Measurements from ENCODE around the gene SPO11.

SPO11 gene

DNA sequence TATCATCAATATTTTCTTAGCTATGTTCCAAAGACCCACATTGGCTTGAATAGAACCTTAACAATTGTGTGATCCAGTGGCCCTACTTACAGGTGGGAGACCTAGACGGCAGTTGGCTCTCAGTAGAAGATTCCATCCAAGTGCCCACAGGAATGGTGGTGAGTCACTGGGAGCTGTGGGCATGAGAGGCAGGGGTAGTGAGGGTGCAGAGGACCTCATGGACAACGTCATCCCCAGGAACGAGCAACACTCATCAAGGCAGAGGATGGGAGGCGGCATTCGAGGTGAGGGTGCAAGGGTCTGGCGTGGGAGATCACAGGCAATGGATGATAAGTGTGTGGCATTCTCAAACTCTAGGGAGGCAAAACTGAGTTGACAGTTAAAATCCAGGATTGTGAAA is 17.5 kb upstream of the SPO11 start:
- DNase-seq: no peak

DNA sequence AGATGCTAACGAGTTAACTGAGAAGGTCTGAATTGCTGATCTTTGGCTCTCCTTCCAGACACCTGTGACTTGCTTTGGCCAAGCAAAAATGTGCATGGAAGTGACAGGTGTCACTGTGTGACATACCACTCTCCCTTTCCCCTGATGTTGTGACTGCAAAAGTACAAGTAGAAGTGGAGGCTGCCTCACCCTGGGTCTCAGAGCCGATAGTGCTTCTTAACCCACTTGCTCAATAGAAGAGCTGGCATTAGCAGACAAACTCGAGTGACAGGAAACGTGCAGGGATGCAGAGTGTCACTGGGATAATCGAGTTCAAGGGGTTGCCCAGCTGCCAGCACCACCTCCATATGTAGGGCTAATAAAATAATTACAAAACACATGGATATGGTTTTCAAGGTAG is 16.4 kb upstream of the SPO11 start:
- no peak for DNase-seq

DNA sequence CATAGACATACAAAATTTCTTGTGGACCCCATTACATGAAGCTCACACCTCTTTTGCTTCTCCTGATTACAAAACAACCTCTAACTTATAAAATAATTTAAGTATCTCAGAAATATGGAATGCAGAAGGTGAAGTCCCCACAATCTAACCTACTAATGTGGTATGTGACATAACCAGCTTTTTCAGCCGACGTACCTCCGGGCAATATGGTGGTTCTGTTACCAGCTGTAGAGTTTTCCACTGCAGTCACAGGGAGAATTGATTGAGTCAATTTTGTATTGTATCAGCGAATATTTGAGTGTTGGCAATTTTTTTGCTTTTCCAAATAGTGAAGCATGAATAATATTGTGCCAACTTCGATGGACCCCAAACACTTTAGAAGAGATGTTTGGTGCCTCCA is 15.7 kb upstream of the SPO11 start:
- DNase-seq: no peak

DNA sequence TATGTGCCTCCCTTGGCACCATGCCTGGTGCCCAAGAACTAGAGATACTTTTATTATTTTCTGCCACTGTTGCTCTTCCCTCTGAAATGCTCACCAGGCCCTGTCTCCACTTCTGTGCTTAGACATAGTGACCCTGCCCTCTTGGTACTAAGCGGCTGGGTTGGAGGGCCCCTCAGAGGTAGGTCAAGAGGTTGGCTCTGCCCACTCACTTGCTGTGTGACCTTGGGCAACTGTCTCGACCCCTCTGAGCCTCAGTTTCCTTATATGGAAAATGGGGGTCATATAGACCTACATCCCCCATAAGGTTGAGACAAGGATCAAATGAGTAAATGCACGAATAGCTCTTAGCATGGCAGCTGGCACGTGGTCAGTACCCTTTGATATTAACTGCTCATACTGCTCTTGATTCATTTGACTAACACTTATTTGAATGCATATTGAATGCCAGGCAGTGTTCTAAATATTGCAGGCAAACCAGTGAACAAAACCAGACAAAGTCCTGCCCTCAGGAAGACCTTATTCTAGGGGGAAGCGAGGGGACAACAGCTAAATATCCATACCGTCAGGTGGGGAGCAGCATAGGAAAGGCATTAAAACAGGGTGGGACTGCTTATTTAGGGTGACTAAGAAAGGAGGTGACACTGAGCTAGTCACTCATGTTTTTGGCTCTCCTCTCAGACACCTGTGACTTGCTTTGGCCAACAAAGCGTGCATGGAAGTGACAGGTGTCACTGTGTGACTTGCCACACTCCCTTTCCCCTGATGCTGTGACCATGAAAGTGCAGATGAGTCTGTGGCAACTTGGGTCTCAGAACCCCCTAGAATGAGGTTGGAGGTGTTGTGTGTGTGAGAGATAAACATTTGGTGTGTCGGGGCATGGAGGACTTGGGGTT is 14.3 kb upstream of the SPO11 start:
- no peak for DNase-seq

DNA sequence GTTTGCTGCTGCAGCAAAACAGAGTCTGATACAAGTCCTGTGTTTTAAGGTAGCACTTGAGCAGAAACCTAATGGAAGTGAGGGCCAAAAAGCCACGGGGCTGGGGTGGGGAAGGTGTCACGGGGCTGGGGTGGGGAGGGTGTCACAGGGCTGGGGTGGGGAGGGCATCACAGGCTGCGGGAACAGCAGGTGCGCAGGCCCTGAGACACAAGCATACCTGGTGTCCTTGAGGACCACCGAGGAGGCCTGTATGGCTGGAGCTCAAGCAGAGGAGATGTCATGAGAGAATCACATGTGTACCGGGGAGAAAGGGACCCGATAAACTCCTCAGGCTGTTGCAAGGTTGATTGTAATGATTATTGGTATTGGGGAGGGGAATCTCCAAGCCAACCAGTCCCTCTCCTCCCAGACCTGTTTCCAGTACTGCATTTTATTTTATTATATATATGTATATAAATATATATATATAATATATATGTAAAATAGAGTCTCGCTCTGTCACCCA is 13.6 kb upstream of the SPO11 start:
- no peak for DNase-seq

DNA sequence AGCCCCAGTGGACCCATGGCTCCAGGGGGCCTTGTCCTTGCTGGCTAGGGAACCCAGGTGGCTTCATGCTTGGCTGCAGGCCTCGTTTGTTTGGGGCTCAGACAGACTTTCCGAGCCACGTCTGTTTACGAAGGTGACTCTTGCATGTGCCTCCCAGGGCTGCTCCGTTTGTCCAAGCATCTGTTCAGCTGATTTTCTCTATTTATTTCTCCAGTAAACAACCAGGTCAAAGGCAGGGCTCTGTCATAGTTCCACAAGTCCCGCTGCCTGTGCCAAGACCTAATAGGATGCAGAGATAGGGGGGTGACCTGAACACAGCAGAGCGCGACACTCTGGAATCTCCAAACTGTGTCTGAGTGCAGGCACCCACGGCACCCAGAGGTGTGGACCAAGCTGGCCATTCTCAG is 12.8 kb upstream of the SPO11 start:
- DNase-seq: no peak

DNA sequence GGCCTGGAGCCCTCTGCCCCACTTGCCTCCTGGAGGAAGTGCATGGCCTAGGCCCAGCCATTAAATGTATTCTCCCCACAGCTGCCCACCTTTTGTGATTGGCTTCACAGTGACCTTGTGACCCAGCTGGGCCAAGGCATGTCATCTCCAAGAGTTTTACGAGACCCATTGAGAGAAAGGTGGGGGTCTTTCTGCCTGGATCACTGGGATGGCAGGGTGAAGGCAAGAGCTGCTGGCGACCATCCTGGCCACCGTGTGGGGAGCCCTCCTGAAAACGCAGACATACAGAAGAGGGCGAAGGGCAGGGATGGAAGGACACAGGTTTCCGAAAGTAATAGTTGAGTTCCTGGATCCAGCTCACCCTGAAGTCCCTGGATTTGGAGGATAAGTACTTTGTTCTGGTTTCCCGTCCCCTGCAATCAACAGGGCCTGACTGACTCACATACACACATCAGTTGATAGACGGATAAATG is 12.3 kb upstream of the SPO11 start:
- no peak for DNase-seq

DNA sequence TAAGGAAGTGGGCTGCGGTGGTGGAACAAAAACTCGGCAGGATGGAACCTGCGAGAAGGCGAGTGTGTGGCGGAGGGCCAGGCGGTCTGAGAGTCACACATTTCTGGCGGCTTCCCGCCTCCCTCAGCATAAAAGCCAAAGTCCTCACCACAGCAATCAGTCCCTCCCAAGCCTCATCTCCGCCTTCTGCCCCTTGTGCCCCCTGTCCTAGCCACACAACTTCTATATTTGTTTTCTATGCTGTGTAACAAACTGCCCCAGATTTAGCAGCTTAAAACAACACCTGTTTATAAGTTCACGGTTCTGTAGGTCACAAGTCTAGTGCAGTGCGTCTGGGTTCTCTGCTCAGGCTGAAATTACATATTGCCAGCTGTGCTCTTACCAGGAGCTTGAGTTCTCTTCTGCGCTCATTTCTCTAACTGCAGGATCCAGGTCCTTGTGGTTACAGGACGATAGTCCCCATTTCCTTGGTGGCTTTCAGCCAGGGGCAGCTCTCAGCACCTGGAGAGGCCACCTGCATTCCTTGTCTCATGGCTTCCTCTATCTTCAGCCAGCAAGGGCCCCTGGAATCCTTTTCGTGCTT is 11.7 kb upstream of the SPO11 start:
- peak; percentile 42 for DNase-seq

DNA sequence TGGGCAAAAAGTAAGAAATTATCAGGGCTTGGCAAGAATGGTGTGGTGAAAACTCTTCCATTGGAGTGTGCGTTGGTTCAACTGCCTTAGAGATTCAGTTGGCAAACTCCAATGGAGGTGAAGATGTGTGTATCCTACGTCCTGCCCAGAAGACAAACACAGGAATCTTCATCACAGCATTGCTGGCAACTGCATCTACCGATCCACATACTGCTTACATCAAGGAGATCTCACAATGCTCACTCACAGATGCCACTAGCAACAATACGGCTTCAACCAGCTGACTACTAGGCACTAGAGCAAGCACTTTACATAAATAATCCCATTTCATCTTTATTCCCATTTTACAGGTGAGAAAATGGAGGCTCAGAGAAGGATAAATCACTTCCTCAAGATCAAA is 10.0 kb upstream of the SPO11 start:
- DNase-seq: peak; percentile 22

DNA sequence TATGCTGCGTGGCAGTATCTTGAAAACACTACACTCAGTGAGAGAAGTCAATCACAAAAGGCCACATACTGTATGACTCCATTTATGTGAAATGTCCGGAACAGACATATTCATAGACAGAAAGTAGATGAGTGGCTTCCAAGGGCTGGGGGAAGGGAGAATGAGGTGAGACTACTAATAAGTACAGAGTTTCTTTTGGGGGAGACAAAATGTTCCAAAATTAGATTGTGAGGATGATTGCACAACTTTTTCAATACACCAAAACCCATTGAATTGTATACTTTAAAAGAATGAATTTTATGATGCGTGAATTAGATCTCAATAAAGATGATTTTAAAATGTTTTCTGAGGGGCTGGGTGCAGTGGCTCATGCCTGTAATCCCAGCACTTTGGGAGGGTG is 9.2 kb upstream of the SPO11 start:
- DNase-seq: peak; percentile 6

DNA sequence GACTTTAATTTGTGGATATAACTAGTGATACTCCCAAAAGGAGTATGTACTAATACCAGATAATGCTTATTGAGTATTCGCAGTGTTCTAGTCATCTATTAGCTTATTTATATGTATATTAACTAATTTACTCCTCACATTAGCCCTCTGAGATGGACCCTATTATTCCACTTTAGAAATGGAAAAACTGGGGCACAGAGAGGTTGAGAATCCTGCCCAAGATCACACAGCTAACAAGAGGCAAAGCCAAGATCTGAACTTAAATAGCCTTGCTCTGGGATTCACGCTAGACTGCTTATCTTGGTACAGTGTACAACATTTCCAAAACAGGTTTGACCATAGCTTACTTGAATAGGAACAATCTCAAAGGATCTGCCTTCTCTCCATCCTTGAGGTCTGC is 8.5 kb upstream of the SPO11 start:
- DNase-seq: no peak

DNA sequence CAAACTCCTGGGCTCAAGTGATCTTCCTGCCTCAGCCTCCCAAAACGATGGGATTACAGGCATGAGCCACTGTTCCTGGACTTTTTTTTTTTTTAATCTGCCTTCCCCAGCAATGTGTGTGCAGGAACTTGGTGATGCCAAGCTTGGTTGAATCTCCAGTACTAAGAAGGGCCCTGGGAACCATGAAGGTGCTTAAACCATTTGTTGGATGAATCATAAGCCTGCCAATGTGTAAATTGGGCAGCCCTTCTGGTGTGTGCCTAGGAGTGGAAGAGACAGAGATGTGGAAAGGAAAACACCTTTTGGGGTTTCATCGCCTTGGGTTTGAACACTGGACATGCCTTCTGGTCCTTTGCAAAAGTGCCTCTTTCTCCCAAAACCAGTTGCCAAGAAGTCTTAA is 7.1 kb upstream of the SPO11 start:
- no peak for DNase-seq

DNA sequence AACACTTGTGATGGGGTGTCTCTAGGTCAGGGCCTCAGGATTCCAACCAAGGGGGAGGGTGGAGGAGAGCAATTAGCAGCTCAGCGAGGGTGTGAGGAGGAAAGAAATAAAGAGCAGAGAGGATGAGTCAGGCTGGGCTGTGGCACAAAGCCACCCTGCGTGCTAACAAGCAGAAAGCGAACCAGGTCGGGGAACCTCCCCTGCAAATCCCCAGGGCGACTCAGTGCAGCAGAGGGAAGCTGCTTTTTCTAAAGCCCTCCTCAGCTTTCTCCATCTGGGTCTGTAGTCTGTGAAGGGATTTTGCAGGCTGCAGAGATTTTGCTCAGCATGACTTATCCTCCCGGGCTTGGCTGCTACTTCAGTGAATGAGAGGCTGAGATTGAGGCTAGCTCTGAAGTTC is 6.6 kb upstream of the SPO11 start:
- DNase-seq: peak; percentile 37

DNA sequence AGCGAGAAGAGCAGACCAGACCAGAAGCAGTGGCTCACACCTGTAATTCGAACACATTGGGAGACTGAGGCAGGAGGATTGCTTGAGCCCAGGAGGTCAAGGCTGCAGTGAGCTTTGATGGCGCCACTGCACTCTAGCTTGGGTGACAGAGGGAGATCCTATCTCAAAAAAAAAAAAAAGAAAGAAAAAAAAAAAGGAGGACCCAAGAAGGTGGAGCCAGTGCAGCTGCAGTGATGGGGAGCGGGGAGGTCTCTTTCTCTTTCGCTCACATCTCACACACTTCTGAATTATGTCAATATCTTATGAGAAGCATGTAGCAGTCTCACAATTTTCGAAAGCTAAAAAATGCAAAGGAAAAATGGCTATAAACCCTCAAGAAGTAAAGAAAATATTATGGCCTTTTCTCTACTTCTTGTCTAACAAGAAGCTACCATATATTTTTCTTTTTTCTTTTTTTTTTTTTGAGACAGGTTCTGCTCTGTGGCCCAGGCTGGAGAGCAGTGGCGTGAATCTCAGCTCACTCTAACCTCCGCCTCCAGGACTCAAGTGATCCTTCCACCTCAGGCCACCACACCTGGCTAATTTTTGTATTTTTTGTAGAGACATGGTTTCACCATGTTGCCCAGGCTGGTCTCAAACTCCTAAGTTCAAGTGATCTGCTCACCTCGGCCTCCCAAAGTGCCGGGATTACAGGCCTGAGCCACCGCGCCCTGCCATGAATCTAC is 3.8 kb upstream of the SPO11 start:
- peak; percentile 10 for DNase-seq

DNA sequence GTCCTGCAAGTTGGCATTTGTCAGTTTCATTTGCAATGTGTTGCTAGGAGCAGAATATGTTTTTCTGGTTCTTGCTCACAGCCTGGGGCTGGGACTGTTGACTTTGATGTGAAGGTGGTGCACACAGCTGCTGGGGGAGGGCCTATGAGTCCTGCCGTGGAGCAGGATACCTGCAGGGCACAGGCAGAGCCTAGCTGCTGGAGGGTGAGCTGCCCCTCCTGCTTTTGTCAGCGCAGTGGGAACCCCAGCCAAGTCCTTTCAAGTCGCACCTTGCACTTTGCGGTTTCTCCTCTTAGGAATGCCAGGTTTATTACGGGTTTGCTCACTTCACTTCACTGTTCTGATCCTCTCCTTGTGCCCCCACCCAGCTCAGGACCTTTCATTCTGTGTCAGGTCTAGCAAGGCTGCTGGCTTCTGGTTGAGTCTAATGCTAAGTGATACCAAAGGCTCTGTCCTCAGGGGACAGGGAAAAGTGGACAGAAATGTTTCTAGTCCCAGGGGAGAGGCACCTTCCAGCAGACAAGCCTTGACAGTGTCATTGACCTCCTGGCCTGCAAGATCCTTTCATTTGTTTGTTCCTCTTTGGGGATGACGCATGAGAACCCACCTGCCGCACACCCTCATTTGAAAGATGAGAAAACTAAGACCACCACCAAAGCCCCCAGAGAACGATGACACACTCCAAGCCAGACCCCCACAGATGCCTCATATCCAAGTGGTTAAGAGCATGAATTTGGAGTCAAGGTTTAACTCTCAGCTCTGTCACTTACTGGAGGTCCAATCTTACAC is 2.7 kb upstream of the SPO11 start:
- peak; percentile 18 for DNase-seq

DNA sequence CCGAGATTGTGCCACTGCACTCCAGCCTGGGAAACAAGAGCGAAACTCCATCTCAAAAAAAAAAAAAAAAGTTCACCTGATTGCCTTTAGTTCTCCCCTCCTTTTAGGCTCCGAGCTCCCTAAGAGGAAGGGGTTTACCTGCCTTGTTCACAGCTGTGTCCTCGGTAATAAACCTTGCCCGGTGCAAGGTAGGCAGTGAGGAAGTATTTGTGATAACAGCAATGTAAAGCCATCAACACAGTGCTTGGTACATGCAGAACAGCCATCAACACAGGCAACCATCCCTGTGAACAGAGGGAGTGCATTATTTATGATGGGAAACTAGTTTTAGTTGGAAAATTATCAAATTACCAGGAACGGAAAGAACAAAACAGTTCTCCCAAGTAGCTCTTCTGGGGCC is 1.8 kb upstream of the SPO11 start:
- DNase-seq: no peak

DNA sequence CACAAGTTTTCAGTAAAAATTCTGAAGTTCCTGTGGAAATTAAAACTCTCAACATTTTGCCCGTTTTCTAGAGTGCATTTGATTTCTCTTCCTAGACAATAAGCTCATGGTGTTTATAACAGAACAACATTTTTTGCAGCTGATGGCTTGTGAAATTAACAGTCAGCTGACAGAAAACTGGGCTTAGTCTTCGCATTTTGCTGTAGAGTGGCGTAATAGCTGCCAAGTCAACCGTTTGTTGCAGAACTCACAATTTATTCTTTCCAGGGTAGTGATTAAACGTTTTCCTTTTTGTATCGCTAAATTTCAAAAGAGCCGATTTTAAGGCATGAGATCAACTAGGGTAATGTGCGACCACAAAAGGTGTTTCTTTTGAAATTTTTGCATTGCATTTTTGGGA is 1.4 kb downstream of the SPO11 start:
- DNase-seq: no peak

DNA sequence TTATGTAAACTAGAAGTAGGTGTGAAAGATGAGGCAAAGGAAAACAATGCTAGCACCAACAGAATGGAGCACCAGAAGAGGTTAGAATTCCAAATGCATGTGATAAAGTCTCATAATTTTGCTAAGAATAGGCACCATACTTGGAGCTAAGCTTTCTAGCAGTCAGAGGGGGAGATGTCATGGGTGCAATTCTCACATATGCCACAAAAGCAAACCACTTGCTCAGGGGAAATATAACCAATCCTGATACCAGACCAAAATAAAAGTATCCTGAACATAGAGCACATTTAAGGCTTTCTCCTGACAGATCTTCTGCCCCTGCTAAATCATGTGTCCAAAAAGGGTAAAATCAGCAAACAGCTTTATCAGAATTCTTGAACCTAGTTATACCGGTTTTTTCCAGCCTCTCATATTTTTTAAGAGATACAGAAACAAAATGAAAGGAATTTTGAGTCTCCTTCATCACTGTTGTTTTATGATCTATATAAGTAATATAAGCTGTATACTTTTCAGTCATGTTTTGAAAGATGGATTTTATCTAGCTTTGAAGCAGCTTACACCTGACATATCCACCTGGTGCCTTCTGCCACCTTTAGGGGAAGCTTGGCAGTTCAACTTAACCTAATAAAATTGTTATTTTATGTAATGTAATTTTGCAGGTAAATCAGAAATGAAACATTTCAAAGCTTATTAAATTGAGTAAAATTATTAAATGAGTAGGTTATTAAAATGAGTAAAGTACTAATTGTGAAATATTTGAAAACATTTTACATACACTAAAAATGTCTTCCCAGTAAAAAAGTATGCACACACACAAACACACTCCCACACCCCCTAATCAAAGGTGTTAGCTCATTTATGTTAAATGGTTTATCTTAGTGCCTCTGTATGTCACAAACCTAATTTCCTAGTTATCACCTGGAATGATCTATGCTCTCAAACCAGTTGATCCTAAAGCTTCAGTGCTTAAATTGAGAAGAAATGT is 2.8 kb downstream of the SPO11 start:
- no peak for DNase-seq

DNA sequence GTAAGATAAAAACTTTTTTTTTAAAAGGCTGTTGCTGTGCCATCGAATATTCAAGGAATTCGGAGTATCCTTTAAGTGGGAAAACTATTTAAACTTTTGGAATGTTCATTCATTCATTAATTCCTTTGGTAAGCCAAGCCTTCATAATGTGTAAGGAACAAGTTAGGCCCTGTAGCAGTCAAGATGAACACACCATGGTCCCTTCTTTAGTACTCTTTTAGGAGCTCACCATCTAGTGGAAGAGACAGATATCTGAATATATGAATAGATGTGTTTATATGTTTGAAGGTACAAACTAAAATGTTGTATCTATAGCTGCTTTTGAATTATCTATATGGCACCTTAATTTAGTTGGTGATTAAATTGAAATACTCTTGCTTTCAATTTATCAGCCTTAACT is 5.8 kb downstream of the SPO11 start:
- no peak for DNase-seq

DNA sequence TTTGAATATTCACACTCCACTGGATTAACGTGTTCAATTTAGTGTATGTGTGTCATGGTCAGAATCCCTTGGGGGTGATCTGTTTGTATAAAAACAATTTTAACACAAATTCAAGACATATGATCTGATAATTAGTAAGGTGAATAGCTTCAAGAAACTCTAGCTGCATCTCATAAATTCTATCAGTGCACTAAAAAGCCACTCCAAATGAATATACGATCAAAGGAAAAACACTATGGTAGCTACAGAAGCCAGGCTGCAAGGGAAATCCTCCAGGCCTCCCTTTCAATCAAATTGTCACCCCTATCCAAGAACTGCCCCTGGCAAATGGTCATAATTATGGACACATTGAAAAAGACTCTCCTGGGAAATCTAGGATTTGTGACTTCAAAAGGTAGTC is 12.1 kb downstream of the SPO11 start:
- DNase-seq: no peak

DNA sequence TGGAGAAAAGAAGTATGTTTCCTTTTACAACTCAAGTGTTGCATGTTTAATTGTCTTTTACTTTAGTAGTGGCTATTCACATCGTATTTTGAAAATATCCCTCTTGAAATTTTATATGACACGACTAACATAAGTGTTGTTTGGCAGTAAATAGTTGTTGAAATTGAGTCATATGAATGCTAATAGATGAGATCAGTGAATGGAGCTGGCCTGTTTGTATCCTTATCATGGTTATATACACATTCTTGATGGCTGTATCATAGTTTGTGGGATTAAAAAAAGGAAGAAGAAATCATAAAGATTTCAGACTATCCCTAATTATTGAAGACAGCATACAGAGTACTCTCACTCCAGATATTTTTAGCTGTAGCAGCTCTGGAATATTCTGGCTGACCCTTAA is 13.2 kb downstream of the SPO11 start:
- DNase-seq: no peak

DNA sequence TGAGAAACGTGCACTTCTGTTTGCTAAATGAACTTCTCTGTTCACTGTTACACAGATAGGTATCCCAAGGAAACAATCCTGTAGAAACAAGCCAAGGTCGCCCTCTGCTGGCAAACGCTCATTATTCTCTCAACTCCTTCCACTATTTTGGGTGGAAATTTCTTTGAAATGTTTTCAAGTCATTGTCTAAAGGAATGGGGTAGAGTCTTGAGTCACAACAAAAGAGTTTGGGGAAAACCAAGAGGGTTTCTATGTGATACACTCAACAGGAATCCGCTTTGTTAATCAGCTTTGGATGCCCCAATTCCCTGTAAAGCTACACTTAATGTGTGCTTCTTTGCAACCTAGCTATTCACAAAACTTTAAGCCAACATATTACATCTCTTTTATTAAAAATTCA is 16.9 kb downstream of the SPO11 start:
- DNase-seq: peak; percentile 84
